ENCODE measurements around the gene KANTR. TPM values are rescaled to one million over a fixed set of nuclear protein-coding genes. Genes with fewer than 3 reads are reported as not detected.
A peak's percentile ranks its signal among the peaks of the same experiment; 100 is the strongest.

KANTR gene
- total RNA-seq, 1 experiment from 2014 or later: 13.2 TPM

DNA sequence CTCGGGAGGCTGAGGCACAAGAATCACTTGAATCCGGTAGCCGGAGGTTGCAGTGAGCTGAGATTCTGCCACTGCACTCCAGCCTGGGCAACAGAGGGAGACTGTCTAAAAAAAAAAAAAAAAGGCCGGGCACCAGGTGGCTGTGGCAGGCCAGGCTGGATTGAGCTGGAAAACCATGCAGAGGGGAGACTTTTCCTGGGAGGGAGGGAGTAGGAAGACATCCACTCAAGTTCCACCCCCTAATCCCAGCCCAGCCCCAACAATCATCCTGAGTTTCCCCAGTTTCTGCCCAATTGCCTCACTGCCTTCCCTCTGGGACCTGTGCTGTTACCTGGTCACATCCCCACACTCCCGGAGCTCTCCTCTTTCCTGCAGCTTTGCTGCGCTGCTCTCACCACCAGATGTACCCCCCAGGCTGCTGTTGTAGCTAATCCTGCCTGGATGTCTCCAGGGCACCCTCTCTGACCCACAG lies 20.8 kb upstream of the KANTR start:
- intact Hi-C loops (cut with micrococcal nuclease; ENCODE audit: unreplicated experiment): no loop called here
- Mint-ChIP-seq H3K27ac (ENCODE audit: unreplicated experiment) (peak overlapping the region; percentile 70), H3K27me3 (ENCODE audit: insufficient read depth, unreplicated experiment) (no peaks in the 10 kb centered on the region), H3K9me3 (ENCODE audit: unreplicated experiment) (no peaks in the 10 kb centered on the region), H3K36me3 (ENCODE audit: insufficient read depth, unreplicated experiment) (no peaks in the 10 kb centered on the region), H3K4me3 (ENCODE audit: unreplicated experiment) (peak overlapping the region; percentile 57), H3K4me1 (ENCODE audit: low read depth, unreplicated experiment) (peaks cover 8% of the 10 kb centered on the region)
- no peak for DNase-seq
- ChIA-PET POLR2A (interaction anchor here (0.6 to 1.2 kb wide), 2 partner anchors 9 to 611 kb away, joined by 7 to 10 read pairs; partner anchors contain the start of gene TSPYL2), CTCF (interaction anchor here (1.1 kb wide), 1 partner anchor 118 kb away, joined by 3 read pairs; no protein-coding TSS in a partner anchor)
- no TSS peak for BruUV-seq (replicated peaks)
- Histone ChIP-seq H3K27me3 (replicated peaks; ENCODE audit: control insufficient read depth, insufficient read depth, low read length) (no peaks in the 10 kb centered on the region), H3K4me1 (no peaks in the 10 kb centered on the region), H3K9me3 (no peaks in the 10 kb centered on the region), H3K36me3 (ENCODE audit: control insufficient read depth, insufficient read depth, low read length) (no peaks in the 10 kb centered on the region), H3K4me3 (ENCODE audit: low read depth, low read length) (no peak overlapping the region)
- no peak for TF ChIP-seq CTCF (IDR thresholded peaks at IDR 0.05; ENCODE audit: insufficient read depth in 1 of 2, low read depth in 1 of 2, low read length in 1 of 2, severe bottlenecking in 1 of 2, unreplicated experiment in 1 of 2)

GRCh38 chrX:53075011-53075410 lies 18.9 kb upstream of the KANTR start:
- no TSS peak for BruUV-seq (replicated peaks)
- intact Hi-C loops (cut with micrococcal nuclease; ENCODE audit: unreplicated experiment): no loop called here
- no peak overlapping the region for H3K4me3 ChIP-seq (ENCODE audit: low read depth, low read length)
- POLR2A ChIA-PET: no interaction called here
- CTCF ChIA-PET: no interaction called here
- H3K9me3 ChIP-seq: no peaks in the 10 kb centered on the region
- no peak overlapping the region for H3K4me3 Mint-ChIP-seq (ENCODE audit: unreplicated experiment)
- H3K27me3 Mint-ChIP-seq (ENCODE audit: insufficient read depth, unreplicated experiment): no peaks in the 10 kb centered on the region
- DNase-seq: no peak
- TF ChIP-seq CTCF (IDR thresholded peaks at IDR 0.05; ENCODE audit: insufficient read depth in 1 of 2, low read depth in 1 of 2, low read length in 1 of 2, severe bottlenecking in 1 of 2, unreplicated experiment in 1 of 2): no peak
- H3K27me3 ChIP-seq (replicated peaks; ENCODE audit: control insufficient read depth, insufficient read depth, low read length): no peaks in the 10 kb centered on the region
- no peaks in the 10 kb centered on the region for H3K36me3 ChIP-seq (ENCODE audit: control insufficient read depth, insufficient read depth, low read length)
- no peak overlapping the region for H3K27ac Mint-ChIP-seq (ENCODE audit: unreplicated experiment)
- H3K4me1 Mint-ChIP-seq (ENCODE audit: low read depth, unreplicated experiment): peaks cover 8% of the 10 kb centered on the region
- H3K9me3 Mint-ChIP-seq (ENCODE audit: unreplicated experiment): no peaks in the 10 kb centered on the region
- H3K36me3 Mint-ChIP-seq (ENCODE audit: insufficient read depth, unreplicated experiment): no peaks in the 10 kb centered on the region
- H3K4me1 ChIP-seq: no peaks in the 10 kb centered on the region

DNA sequence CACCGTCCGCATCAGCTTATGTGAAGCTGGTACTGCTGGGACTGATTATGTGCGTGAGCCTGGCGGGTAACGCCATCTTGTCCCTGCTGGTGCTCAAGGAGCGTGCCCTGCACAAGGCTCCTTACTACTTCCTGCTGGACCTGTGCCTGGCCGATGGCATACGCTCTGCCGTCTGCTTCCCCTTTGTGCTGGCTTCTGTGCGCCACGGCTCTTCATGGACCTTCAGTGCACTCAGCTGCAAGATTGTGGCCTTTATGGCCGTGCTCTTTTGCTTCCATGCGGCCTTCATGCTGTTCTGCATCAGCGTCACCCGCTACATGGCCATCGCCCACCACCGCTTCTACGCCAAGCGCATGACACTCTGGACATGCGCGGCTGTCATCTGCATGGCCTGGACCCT lies 17.3 kb upstream of the KANTR start:
- no peaks in the 10 kb centered on the region for H3K27me3 Mint-ChIP-seq (ENCODE audit: insufficient read depth, unreplicated experiment)
- H3K9me3 Mint-ChIP-seq (ENCODE audit: unreplicated experiment): no peaks in the 10 kb centered on the region
- no peak for TF ChIP-seq CTCF (IDR thresholded peaks at IDR 0.05; ENCODE audit: insufficient read depth in 1 of 2, low read depth in 1 of 2, low read length in 1 of 2, severe bottlenecking in 1 of 2, unreplicated experiment in 1 of 2)
- H3K27me3 ChIP-seq (replicated peaks; ENCODE audit: control insufficient read depth, insufficient read depth, low read length): no peaks in the 10 kb centered on the region
- H3K4me1 ChIP-seq: no peaks in the 10 kb centered on the region
- peaks cover 8% of the 10 kb centered on the region for H3K4me1 Mint-ChIP-seq (ENCODE audit: low read depth, unreplicated experiment)
- no peak overlapping the region for H3K4me3 ChIP-seq (ENCODE audit: low read depth, low read length)
- BruUV-seq (replicated peaks): no TSS peak
- no peaks in the 10 kb centered on the region for H3K36me3 Mint-ChIP-seq (ENCODE audit: insufficient read depth, unreplicated experiment)
- intact Hi-C loops (cut with micrococcal nuclease; ENCODE audit: unreplicated experiment): no loop called here
- H3K9me3 ChIP-seq: no peaks in the 10 kb centered on the region
- H3K27ac Mint-ChIP-seq (ENCODE audit: unreplicated experiment): no peak overlapping the region
- CTCF ChIA-PET: no interaction called here
- H3K4me3 Mint-ChIP-seq (ENCODE audit: unreplicated experiment): no peak overlapping the region
- no peak for DNase-seq
- POLR2A ChIA-PET: no interaction called here
- H3K36me3 ChIP-seq (ENCODE audit: control insufficient read depth, insufficient read depth, low read length): no peaks in the 10 kb centered on the region

All from Caco-2 (cell line).